Renal cortex interstitium (tissue), 11 donors: ENCODE data around the gene ODAD3. TPM values are rescaled to one million over a fixed set of nuclear protein-coding genes. Genes with fewer than 3 reads are reported as not detected.
"Not testable (repeated sequence)": the region's sequence is repeated elsewhere in the genome, so short reads cannot be mapped to it uniquely, and the experiment has no call there.

ENCODE experiments used
- DNase-seq, 11 donors: peaks; one replicate each; pipeline ENCODE4 v3.0.0-alpha.2; 2013; ENCODE audit warnings: low read depth in 9 of 11, low spot score in 4 of 11; ENCODE audit errors: extremely low read depth in 1 of 11
- polyA plus RNA-seq, 3 donors: library from polyadenylated mRNA; unstranded; fragments of 120-200 nt; gene quantifications; one replicate each; pipeline ENCODE4 v1.2.1, GENCODE V29; 2013; ENCODE audit not compliant: insufficient read length in 3 of 3

The ODAD3 gene
- polyA plus RNA-seq, 3 donors: 1.5 to 1.9 (median 1.6) TPM

GRCh38 chr19:11464333-11465265 lies 29.7 kb upstream of the ODAD3 start:
- DNase-seq: no peak

GRCh38 chr19:11463391-11463790 lies 28.5 kb upstream of the ODAD3 start:
- no peak for DNase-seq

- DNase-seq: no peak
Observed at GRCh38 chr19:11461453-11461852, 26.5 kb upstream of the ODAD3 start.

GRCh38 chr19:11460207-11460606 lies 25.3 kb upstream of the ODAD3 start:
- DNase-seq: no peak

- not testable (repeated sequence) for DNase-seq
Observed at GRCh38 chr19:11458912-11459311, 24.0 kb upstream of the ODAD3 start.

GRCh38 chr19:11458236-11458900 lies 23.4 kb upstream of the ODAD3 start:
- no peak for DNase-seq

- no peak for DNase-seq
Observed at GRCh38 chr19:11457831-11458230, 22.9 kb upstream of the ODAD3 start.

GRCh38 chr19:11457115-11457514 lies 22.2 kb upstream of the ODAD3 start:
- DNase-seq: no peak

- no peak for DNase-seq
Observed at GRCh38 chr19:11456659-11457058, 21.7 kb upstream of the ODAD3 start.

GRCh38 chr19:11455233-11455554 lies 20.3 kb upstream of the ODAD3 start:
- DNase-seq: not testable (repeated sequence)

- no peak for DNase-seq
Observed at GRCh38 chr19:11453468-11454341, 18.8 kb upstream of the ODAD3 start.

- DNase-seq: no peak
Observed at GRCh38 chr19:11452620-11453310, 17.8 kb upstream of the ODAD3 start.

GRCh38 chr19:11451871-11452619 lies 17.1 kb upstream of the ODAD3 start:
- DNase-seq: no peak

- DNase-seq: no peak
Observed at GRCh38 chr19:11451327-11451870, 16.5 kb upstream of the ODAD3 start.

- no peak for DNase-seq
Observed at GRCh38 chr19:11450570-11451326, 15.8 kb upstream of the ODAD3 start.

GRCh38 chr19:11448923-11449554 lies 14.1 kb upstream of the ODAD3 start:
- DNase-seq: no peak

- no peak for DNase-seq
Observed at GRCh38 chr19:11448410-11448809, 13.5 kb upstream of the ODAD3 start.
